Activated CD8-positive, alpha-beta T cell treated with anti-CD3 and anti-CD28 coated beads, Interleukin-2, amount 10 ng/mL, durations not matched to agents 7 days and 5 days (primary cell): ENCODE data around the gene SAMD1. TPM values are rescaled to one million over a fixed set of nuclear protein-coding genes. Genes with fewer than 3 reads are reported as not detected.

ENCODE experiments used
- ATAC-seq: fragments of 150-1000 bp; cut with Tn5 transposase; one replicate; pipeline ENCODE4 v1.10.0; 2021; ENCODE audit warnings: moderate library complexity
- CTCF ChIA-PET: fragments of 350-600 bp; sonication (Branson Sonifier 250); formaldehyde crosslinking; loops from one replicate; lab custom pipeline; 2021; ENCODE audit warnings: antibody characterized with exemption; lab: Charles Lee
- POLR2A ChIA-PET: fragments of 350-600 bp; sonication (Branson Sonifier 250); formaldehyde crosslinking; loops from one replicate; lab custom pipeline; 2021; ENCODE audit warnings: antibody characterized with exemption; lab: Charles Lee
- DNase-seq: peaks from one replicate; pipeline ENCODE4 v3.0.0-alpha.2; 2020
- H3K27ac Mint-ChIP-seq: one replicate; pipeline ENCODE4 v1.8.0; 2021; ENCODE audit warnings: mild to moderate bottlenecking, mixed read lengths
- H3K27me3 Mint-ChIP-seq: one replicate; pipeline ENCODE4 v1.8.0; 2021; ENCODE audit warnings: low read depth, mixed read lengths
- H3K36me3 Mint-ChIP-seq: one replicate; pipeline ENCODE4 v1.8.0; 2021; ENCODE audit warnings: low read depth, mixed read lengths
- H3K4me1 Mint-ChIP-seq: one replicate; pipeline ENCODE4 v1.8.0; 2021; ENCODE audit warnings: low read depth, mixed read lengths
- H3K4me3 Mint-ChIP-seq: one replicate; pipeline ENCODE4 v1.8.0; 2021; ENCODE audit warnings: mild to moderate bottlenecking, mixed read lengths
- H3K9me3 Mint-ChIP-seq: one replicate; pipeline ENCODE4 v1.8.0; 2022; ENCODE audit warnings: mixed read lengths; ENCODE audit not compliant: insufficient read depth
- total RNA-seq, 2 experiments: library from RNA; stranded (reverse); gene quantifications; one replicate each; pipeline ENCODE4 v1.2.3, GENCODE V29; 2021

The SAMD1 gene
- total RNA-seq, 2 experiments from 2014 or later = 72.0 to 76.1 TPM

DNA sequence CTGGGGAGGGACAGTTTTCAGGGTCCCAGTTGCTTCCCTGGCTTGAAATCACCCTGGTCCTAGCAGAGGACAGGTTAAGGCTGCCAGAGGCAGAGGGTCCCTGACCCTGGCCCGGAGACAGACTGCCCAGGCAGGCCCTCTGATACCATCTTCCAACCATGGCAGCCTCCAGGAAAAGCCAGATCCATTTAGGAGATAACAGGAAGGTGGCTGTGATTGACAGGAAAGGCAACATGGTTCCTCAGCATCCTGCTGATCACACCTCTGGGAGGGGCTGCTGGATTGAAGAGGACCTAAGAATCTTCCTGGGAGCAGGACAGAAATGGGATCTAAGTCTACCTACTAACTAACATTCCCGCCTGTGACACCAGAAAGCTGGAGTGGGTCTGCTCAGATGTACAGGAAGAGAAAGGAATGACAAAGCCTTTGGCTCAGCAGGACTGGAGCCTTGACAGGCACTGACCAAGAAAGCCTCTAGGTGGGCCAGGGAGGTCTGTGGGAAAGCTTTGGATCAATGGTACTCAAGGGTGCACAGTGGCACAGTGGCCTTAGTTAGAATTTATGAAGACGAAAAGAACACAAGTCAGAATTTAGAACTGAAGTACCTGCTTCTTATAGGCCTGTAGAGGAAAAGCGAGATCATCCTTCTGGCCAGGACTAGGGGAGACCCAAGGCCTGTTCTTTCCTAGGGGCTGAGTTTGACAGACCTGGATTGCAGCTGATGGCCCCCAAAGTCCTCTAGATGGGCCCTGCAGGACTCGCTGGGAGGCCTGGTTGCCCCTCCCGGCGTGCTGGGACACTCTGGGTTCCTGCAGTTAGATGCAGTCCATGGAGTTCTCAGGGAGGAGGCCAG lies 29.3 kb upstream of the SAMD1 start:
- no peaks in the 10 kb centered on the region for H3K9me3 Mint-ChIP-seq
- ChIA-PET CTCF (interaction anchor here (6.2 kb wide), 1 partner anchor 17 kb away, joined by 45 read pairs; the partner anchor contains the start of gene ASF1B), POLR2A (no interaction called here)
- no peaks in the 10 kb centered on the region for H3K27me3 Mint-ChIP-seq
- peaks cover 34% of the 10 kb centered on the region for H3K4me1 Mint-ChIP-seq
- no peak overlapping the region for H3K27ac Mint-ChIP-seq
- no peak overlapping the region for H3K4me3 Mint-ChIP-seq
- ATAC-seq (no peak), DNase-seq (no peak)
- H3K36me3 Mint-ChIP-seq = peaks cover 35% of the 10 kb centered on the region

GRCh38 chr19:14119146-14119545 lies 28.6 kb upstream of the SAMD1 start:
- H3K27me3 Mint-ChIP-seq = no peaks in the 10 kb centered on the region

DNA sequence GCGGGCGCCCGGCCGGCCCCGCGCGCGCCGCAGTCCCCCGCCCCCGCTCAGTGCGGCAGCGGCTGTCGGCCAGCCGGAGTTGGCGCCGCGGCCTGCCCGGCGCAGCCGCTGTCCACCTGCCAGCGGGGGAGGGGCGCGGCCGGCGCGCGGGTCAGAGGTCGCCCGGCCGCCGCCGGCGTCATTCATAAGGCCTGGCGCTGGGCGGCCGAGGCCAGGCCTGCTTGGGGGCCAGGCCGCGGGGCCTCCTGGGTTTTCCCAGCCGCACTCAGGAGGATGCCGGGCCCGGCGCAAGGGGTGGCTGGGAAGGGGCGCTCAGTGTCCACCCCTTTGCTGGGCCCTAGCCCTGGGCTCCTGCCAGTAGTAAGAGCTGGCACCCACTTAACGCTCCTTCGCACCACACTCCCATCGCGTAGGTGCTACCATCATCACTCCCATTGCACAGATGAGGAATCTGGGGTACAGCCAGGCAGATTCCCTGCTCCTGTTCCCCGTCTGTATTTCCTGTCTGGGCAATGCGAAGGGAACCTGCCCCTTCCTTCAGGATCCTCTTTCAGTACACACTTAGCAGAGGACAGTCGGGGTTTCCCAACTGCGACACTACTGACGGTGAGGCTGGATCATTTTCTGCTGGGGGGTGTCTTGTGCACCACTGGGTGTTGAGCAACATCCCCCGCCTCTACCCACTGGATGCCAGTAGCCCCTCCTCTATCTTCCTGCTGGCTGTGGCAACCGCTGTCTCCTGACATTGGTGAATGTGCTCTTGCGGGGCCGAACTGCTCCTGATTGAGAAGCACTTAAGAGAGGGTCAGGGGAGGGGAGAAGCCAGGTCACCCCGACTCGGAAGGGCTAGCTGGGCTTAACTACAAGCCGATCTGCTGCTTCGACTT lies 27.9 kb upstream of the SAMD1 start:
- ATAC-seq = no peak
- DNase-seq = peak; percentile 35
- Mint-ChIP-seq H3K4me1 (peaks cover 45% of the 10 kb centered on the region), H3K9me3 (no peaks in the 10 kb centered on the region), H3K27ac (peak overlapping the region; percentile 72), H3K36me3 (peaks cover 28% of the 10 kb centered on the region), H3K27me3 (no peaks in the 10 kb centered on the region), H3K4me3 (peak overlapping the region; percentile 78)
- ChIA-PET CTCF (interaction anchor here (0.8 to 6.2 kb wide), 5 partner anchors 13 to 65 kb away, joined by 3 to 45 read pairs (median 3); partner anchors contain the start of gene ASF1B), POLR2A (interaction anchor here (0.7 to 1.5 kb wide), 3 partner anchors 12 to 18 kb away, joined by 3 to 5 read pairs (median 4); partner anchors contain the start of gene ASF1B)

More at GRCh38 chr19:14119146-14119545, 28.6 kb upstream of the SAMD1 start:
- DNase-seq = no peak
- Mint-ChIP-seq H3K9me3 (no peaks in the 10 kb centered on the region), H3K36me3 (peaks cover 28% of the 10 kb centered on the region), H3K4me1 (peaks cover 38% of the 10 kb centered on the region), H3K4me3 (peak overlapping the region; percentile 78), H3K27ac (peak overlapping the region; percentile 72)
- ChIA-PET CTCF (interaction anchor here (6.2 kb wide), 1 partner anchor 17 kb away, joined by 45 read pairs; the partner anchor contains the start of gene ASF1B), POLR2A (interaction anchor here (0.7 to 1.5 kb wide), 2 partner anchors 11 to 16 kb away, joined by 3 to 4 read pairs; no protein-coding TSS in a partner anchor)
- ATAC-seq = no peak

GRCh38 chr19:14117668-14118164 lies 27.2 kb upstream of the SAMD1 start, which contains the start of gene PRKACA:
Gene PRKACA (minus strand): TSS chr19:14117762. CDS start chr19:14117547, 215 bp downstream.
- Mint-ChIP-seq H3K9me3 (no peaks in the 10 kb centered on the region), H3K27ac (peak within 1 kb of the TSS; percentile 76), H3K27me3 (no peaks in the 10 kb centered on the region), H3K4me1 (peaks cover 52% of the 10 kb centered on the region), H3K36me3 (peaks cover 24% of the 10 kb centered on the region), H3K4me3 (peak within 1 kb of the TSS; percentile 89)
- CTCF ChIA-PET = interaction anchor here (0.7 to 6.2 kb wide), 7 partner anchors 9 to 66 kb away, joined by 3 to 45 read pairs (median 3); partner anchors contain the start of gene ASF1B
- DNase-seq = peak; percentile 99
- POLR2A ChIA-PET = interaction anchor here (0.7 to 1.5 kb wide), 3 partner anchors 13 to 965 kb away, joined by 3 to 5 read pairs (median 4); partner anchors contain the start of gene ASF1B
- ATAC-seq = peak; percentile 98

- CTCF ChIA-PET = interaction anchor here (0.7 to 6.2 kb wide), 9 partner anchors 9 to 66 kb away, joined by 3 to 45 read pairs (median 3); partner anchors contain the start of gene ASF1B
- H3K4me1 Mint-ChIP-seq = peaks cover 58% of the 10 kb centered on the region
- no peaks in the 10 kb centered on the region for H3K9me3 Mint-ChIP-seq
- POLR2A ChIA-PET = interaction anchor here (0.7 to 1.2 kb wide), 2 partner anchors 20 to 964 kb away, joined by 3 to 5 read pairs; partner anchors contain the start of gene ASF1B
- no peak for DNase-seq
- H3K27me3 Mint-ChIP-seq = no peaks in the 10 kb centered on the region
- H3K36me3 Mint-ChIP-seq = peaks cover 20% of the 10 kb centered on the region
- ATAC-seq = peak; percentile 9
- peak overlapping the region; percentile 89 for H3K4me3 Mint-ChIP-seq
- H3K27ac Mint-ChIP-seq = peak overlapping the region; percentile 76
Observed at GRCh38 chr19:14116918-14117578, 26.5 kb upstream of the SAMD1 start.

DNA sequence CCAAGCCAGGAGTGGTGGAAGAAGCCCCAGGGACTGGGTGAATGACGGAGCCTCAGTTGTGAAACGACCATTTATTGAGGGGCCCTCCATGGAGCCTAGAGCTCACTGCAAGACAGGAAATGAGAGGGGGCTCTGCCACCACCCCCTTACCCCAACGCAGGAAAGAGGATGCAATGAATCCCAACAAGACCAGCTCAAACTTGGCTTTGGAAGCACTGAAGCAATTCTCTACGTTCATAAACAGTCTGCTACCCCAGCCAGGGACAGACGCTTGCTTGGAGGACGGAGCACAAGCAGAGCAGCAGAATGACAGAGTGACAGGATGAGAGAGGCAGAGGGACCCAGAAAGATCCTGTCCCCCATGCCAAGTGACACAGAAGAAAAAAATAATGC lies 26.0 kb upstream of the SAMD1 start:
- peak overlapping the region; percentile 76 for H3K27ac Mint-ChIP-seq
- H3K4me1 Mint-ChIP-seq = peaks cover 64% of the 10 kb centered on the region
- peaks cover 18% of the 10 kb centered on the region for H3K36me3 Mint-ChIP-seq
- CTCF ChIA-PET = interaction anchor here (0.9 to 6.2 kb wide), 9 partner anchors 14 to 239 kb away, joined by 3 to 45 read pairs (median 10); partner anchors contain the start of genes ASF1B and MISP3
- DNase-seq (no peak), ATAC-seq (no peak)
- no peaks in the 10 kb centered on the region for H3K9me3 Mint-ChIP-seq
- H3K27me3 Mint-ChIP-seq = no peaks in the 10 kb centered on the region
- POLR2A ChIA-PET = interaction anchor here (1.9 kb wide), 1 partner anchor 20 kb away, joined by 9 read pairs; the partner anchor contains the start of gene ASF1B
- H3K4me3 Mint-ChIP-seq = peak overlapping the region; percentile 89

- POLR2A ChIA-PET = interaction anchor here (1.9 kb wide), 1 partner anchor 21 kb away, joined by 9 read pairs; the partner anchor contains the start of gene ASF1B
- no peak for ATAC-seq
- CTCF ChIA-PET = interaction anchor here (0.9 to 6.2 kb wide), 15 partner anchors 8 to 509 kb away, joined by 3 to 45 read pairs (median 9); partner anchors contain the start of genes ASF1B and MISP3
- no peaks in the 10 kb centered on the region for H3K27me3 Mint-ChIP-seq
- peaks cover 13% of the 10 kb centered on the region for H3K36me3 Mint-ChIP-seq
- H3K9me3 Mint-ChIP-seq = no peaks in the 10 kb centered on the region
- H3K4me3 Mint-ChIP-seq = peak overlapping the region; percentile 51
- H3K27ac Mint-ChIP-seq = no peak overlapping the region
- no peak for DNase-seq
- peaks cover 66% of the 10 kb centered on the region for H3K4me1 Mint-ChIP-seq
Observed at GRCh38 chr19:14115756-14116155, 25.2 kb upstream of the SAMD1 start.

- Mint-ChIP-seq H3K27me3 (no peaks in the 10 kb centered on the region), H3K4me1 (peaks cover 67% of the 10 kb centered on the region), H3K4me3 (no peak overlapping the region), H3K36me3 (peaks cover 7% of the 10 kb centered on the region), H3K9me3 (no peaks in the 10 kb centered on the region), H3K27ac (no peak overlapping the region)
- ATAC-seq = no peak
- DNase-seq = peak; percentile 64
- POLR2A ChIA-PET = interaction anchor here (1.9 kb wide), 1 partner anchor 22 kb away, joined by 9 read pairs; the partner anchor contains the start of gene ASF1B
- CTCF ChIA-PET = interaction anchor here (0.6 to 6.2 kb wide), 19 partner anchors 9 to 508 kb away, joined by 3 to 45 read pairs (median 8); partner anchors contain the start of genes ASF1B and MISP3
Observed at GRCh38 chr19:14114854-14115253, 24.3 kb upstream of the SAMD1 start.

- H3K36me3 Mint-ChIP-seq = peaks cover 4% of the 10 kb centered on the region
- ChIA-PET CTCF (interaction anchor here (0.6 to 6.2 kb wide), 15 partner anchors 9 to 251 kb away, joined by 3 to 45 read pairs (median 8); partner anchors contain the start of genes ASF1B and MISP3), POLR2A (interaction anchor here (0.6 to 1.9 kb wide), 3 partner anchors 22 to 34 kb away, joined by 3 to 9 read pairs (median 4); partner anchors contain the start of gene ASF1B)
- ATAC-seq (no peak), DNase-seq (no peak)
- H3K27ac Mint-ChIP-seq = no peak overlapping the region
- H3K4me3 Mint-ChIP-seq = no peak overlapping the region
- H3K4me1 Mint-ChIP-seq = peaks cover 64% of the 10 kb centered on the region
- no peaks in the 10 kb centered on the region for H3K27me3 Mint-ChIP-seq
- no peaks in the 10 kb centered on the region for H3K9me3 Mint-ChIP-seq
Observed at GRCh38 chr19:14114439-14114838, 23.9 kb upstream of the SAMD1 start.
